ENCODE measurements around the gene PEX11G. TPM values are rescaled to one million over a fixed set of nuclear protein-coding genes. Genes with fewer than 3 reads are reported as not detected.
A peak's percentile ranks its signal among the peaks of the same experiment; 100 is the strongest.

PEX11G gene
- total RNA-seq, 1 experiment from 2014 or later = 4.3 TPM

DNA sequence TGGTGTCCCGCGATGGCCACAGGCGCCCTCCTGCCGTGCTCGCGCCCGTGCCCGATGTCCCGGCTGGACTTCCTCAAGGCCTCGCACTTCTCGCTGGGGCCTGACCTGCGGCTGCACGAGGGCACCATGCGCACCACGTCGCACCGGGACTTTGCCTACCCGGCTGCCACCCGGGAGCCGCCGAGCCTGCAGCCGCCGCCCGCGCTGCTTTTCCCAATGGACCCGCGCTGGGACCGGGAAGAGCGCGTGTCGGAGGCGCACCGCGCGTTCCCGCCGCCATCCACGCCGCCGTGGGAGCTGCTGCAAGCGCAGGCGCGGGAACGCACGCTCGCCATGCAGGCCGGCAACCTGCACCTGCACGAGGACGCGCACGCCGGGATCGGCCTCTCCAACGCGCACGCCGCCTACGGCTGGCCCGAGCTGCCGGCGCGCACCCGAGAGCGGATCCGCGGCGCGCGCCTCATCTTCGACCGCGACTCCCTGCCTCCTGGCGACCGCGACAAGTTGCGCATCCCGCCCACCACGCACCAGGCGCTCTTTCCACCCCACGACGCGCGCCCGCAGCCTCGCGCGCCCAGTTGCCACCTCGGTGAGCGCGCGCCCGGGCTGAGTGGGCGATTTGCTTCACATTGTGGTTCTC is 12.1 kb upstream of the PEX11G start (continued):
- TF ChIP-seq, protein P1, sequence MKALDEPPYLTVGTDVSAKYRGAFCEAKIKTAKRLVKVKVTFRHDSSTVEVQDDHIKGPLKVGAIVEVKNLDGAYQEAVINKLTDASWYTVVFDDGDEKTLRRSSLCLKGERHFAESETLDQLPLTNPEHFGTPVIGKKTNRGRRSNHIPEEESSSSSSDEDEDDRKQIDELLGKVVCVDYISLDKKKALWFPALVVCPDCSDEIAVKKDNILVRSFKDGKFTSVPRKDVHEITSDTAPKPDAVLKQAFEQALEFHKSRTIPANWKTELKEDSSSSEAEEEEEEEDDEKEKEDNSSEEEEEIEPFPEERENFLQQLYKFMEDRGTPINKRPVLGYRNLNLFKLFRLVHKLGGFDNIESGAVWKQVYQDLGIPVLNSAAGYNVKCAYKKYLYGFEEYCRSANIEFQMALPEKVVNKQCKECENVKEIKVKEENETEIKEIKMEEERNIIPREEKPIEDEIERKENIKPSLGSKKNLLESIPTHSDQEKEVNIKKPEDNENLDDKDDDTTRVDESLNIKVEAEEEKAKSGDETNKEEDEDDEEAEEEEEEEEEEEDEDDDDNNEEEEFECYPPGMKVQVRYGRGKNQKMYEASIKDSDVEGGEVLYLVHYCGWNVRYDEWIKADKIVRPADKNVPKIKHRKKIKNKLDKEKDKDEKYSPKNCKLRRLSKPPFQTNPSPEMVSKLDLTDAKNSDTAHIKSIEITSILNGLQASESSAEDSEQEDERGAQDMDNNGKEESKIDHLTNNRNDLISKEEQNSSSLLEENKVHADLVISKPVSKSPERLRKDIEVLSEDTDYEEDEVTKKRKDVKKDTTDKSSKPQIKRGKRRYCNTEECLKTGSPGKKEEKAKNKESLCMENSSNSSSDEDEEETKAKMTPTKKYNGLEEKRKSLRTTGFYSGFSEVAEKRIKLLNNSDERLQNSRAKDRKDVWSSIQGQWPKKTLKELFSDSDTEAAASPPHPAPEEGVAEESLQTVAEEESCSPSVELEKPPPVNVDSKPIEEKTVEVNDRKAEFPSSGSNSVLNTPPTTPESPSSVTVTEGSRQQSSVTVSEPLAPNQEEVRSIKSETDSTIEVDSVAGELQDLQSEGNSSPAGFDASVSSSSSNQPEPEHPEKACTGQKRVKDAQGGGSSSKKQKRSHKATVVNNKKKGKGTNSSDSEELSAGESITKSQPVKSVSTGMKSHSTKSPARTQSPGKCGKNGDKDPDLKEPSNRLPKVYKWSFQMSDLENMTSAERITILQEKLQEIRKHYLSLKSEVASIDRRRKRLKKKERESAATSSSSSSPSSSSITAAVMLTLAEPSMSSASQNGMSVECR (CRISPR knock-in tag; IDR thresholded peaks at IDR 0.05; ENCODE audit: borderline replicate concordance) = peak; percentile 99
- TF ChIP-seq TEAD4 (CRISPR knock-in tag; IDR thresholded peaks at IDR 0.05) = peak; percentile 97
- TF ChIP-seq, protein P2, sequence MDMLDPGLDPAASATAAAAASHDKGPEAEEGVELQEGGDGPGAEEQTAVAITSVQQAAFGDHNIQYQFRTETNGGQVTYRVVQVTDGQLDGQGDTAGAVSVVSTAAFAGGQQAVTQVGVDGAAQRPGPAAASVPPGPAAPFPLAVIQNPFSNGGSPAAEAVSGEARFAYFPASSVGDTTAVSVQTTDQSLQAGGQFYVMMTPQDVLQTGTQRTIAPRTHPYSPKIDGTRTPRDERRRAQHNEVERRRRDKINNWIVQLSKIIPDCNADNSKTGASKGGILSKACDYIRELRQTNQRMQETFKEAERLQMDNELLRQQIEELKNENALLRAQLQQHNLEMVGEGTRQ (CRISPR knock-in tag; IDR thresholded peaks at IDR 0.05) = peak; percentile 43; the same call in 1 of the 2 replicates
- peak; percentile 85 for TF ChIP-seq ZNF317 (CRISPR knock-in tag; IDR thresholded peaks at IDR 0.05; ENCODE audit: borderline replicate concordance, low read depth)
- TF ChIP-seq MYBL2 (CRISPR knock-in tag; IDR thresholded peaks at IDR 0.05) = peak; percentile 97
- no peak for TF ChIP-seq NFATC4 (CRISPR knock-in tag; IDR thresholded peaks at IDR 0.05)
- TF ChIP-seq, protein P3, sequence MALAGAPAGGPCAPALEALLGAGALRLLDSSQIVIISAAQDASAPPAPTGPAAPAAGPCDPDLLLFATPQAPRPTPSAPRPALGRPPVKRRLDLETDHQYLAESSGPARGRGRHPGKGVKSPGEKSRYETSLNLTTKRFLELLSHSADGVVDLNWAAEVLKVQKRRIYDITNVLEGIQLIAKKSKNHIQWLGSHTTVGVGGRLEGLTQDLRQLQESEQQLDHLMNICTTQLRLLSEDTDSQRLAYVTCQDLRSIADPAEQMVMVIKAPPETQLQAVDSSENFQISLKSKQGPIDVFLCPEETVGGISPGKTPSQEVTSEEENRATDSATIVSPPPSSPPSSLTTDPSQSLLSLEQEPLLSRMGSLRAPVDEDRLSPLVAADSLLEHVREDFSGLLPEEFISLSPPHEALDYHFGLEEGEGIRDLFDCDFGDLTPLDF (CRISPR knock-in tag; IDR thresholded peaks at IDR 0.05) = peak; percentile 99
- peak; percentile 93 for TF ChIP-seq E2F4 (CRISPR knock-in tag; IDR thresholded peaks at IDR 0.05; ENCODE audit: borderline replicate concordance, low read depth)
- no peak for TF ChIP-seq GRHL2 (CRISPR knock-in tag; IDR thresholded peaks at IDR 0.05; ENCODE audit: insufficient replicate concordance, severe bottlenecking)
- TF ChIP-seq RELA (CRISPR knock-in tag; IDR thresholded peaks at IDR 0.05; ENCODE audit: borderline replicate concordance) = peak; percentile 99
- no peak for TF ChIP-seq AR (CRISPR knock-in tag; IDR thresholded peaks at IDR 0.05)
- TF ChIP-seq, protein P4, sequence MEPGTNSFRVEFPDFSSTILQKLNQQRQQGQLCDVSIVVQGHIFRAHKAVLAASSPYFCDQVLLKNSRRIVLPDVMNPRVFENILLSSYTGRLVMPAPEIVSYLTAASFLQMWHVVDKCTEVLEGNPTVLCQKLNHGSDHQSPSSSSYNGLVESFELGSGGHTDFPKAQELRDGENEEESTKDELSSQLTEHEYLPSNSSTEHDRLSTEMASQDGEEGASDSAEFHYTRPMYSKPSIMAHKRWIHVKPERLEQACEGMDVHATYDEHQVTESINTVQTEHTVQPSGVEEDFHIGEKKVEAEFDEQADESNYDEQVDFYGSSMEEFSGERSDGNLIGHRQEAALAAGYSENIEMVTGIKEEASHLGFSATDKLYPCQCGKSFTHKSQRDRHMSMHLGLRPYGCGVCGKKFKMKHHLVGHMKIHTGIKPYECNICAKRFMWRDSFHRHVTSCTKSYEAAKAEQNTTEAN (CRISPR knock-in tag; IDR thresholded peaks at IDR 0.05) = peak; percentile 99
- no peak for TF ChIP-seq ZNF423 (CRISPR knock-in tag; IDR thresholded peaks at IDR 0.05)
- TF ChIP-seq GABPB1 (CRISPR knock-in tag; IDR thresholded peaks at IDR 0.05) = 0 out of 2 replicates have a peak, but pooled peaks have one; percentile 22
- TF ChIP-seq ZNF396 (CRISPR knock-in tag; IDR thresholded peaks at IDR 0.05; ENCODE audit: borderline replicate concordance) = no peak
- peak; percentile 95 for TF ChIP-seq ZNF219 (CRISPR knock-in tag; IDR thresholded peaks at IDR 0.05; ENCODE audit: borderline replicate concordance)
- peak; percentile 91; the same call in 1 of the 2 replicates for TF ChIP-seq NR1H2 (CRISPR knock-in tag; IDR thresholded peaks at IDR 0.05)
- peak; percentile 97 for TF ChIP-seq STAT6 (CRISPR knock-in tag; conservative IDR thresholded peaks at IDR 0.05; ENCODE audit: low read depth)
- TF ChIP-seq JAZF1 (CRISPR knock-in tag; IDR thresholded peaks at IDR 0.05) = no peak
- TF ChIP-seq IRF1 (CRISPR knock-in tag; IDR thresholded peaks at IDR 0.05) = peak; percentile 99
- no peak for TF ChIP-seq HMGA2 (CRISPR knock-in tag; IDR thresholded peaks at IDR 0.05)
- peak; percentile 99 for TF ChIP-seq ESRRA (CRISPR knock-in tag; IDR thresholded peaks at IDR 0.05; ENCODE audit: borderline replicate concordance)

Data from WTC11 (cell line).